NCI-H1694 treated with DMSO at 0.1 percent for 48 hours (cell line): ENCODE data around the gene TMEM98.
"Not testable (repeated sequence)": the region's sequence is repeated elsewhere in the genome, so short reads cannot be mapped to it uniquely, and the experiment has no call there.

Experiments used
- DNase-seq: peaks from one replicate; lab custom pipeline; 2025; lab: John Stamatoyannopoulos, UW

TMEM98 gene

GRCh38 chr17:32927724-32928585 is at the start of gene TMEM98:
Gene TMEM98 (plus strand): TSS chr17:32928153. CDS start chr17:32931529, 3,376 bp downstream.
- DNase-seq, result peak; percentile 7

- DNase-seq, result no peak
Measured at GRCh38 chr17:32878211-32878610, 49.7 kb upstream of the TMEM98 start.

GRCh38 chr17:32879134-32879533 is 48.8 kb upstream of the TMEM98 start:
- no peak for DNase-seq

- DNase-seq, result no peak
Measured at GRCh38 chr17:32880671-32881453, 47.1 kb upstream of the TMEM98 start.

GRCh38 chr17:32882029-32882428 is 45.9 kb upstream of the TMEM98 start:
- no peak for DNase-seq

GRCh38 chr17:32882734-32883133 is 45.2 kb upstream of the TMEM98 start:
- no peak for DNase-seq

- DNase-seq, result not testable (repeated sequence)
Measured at GRCh38 chr17:32886951-32887350, 41.0 kb upstream of the TMEM98 start.

GRCh38 chr17:32887410-32887809 is 40.5 kb upstream of the TMEM98 start:
- DNase-seq, result not testable (repeated sequence)

- no peak for DNase-seq
Measured at GRCh38 chr17:32894245-32894644, 33.7 kb upstream of the TMEM98 start.

GRCh38 chr17:32896647-32897258 is 31.2 kb upstream of the TMEM98 start:
- no peak for DNase-seq

- DNase-seq, result no peak
Measured at GRCh38 chr17:32899236-32900013, 28.5 kb upstream of the TMEM98 start.

GRCh38 chr17:32901743-32902142 is 26.2 kb upstream of the TMEM98 start:
- DNase-seq, result no peak

- no peak for DNase-seq
Measured at GRCh38 chr17:32903774-32904673, 23.9 kb upstream of the TMEM98 start.

GRCh38 chr17:32904891-32905290 is 23.1 kb upstream of the TMEM98 start:
- DNase-seq, result no peak

- DNase-seq, result no peak
Measured at GRCh38 chr17:32907583-32907982, 20.4 kb upstream of the TMEM98 start.

- peak; percentile 61 for DNase-seq
Measured at GRCh38 chr17:32909787-32910369, 18.1 kb upstream of the TMEM98 start.

- no peak for DNase-seq
Measured at GRCh38 chr17:32910769-32911168, 17.2 kb upstream of the TMEM98 start.

GRCh38 chr17:32912218-32912897 is 15.6 kb upstream of the TMEM98 start:
- no peak for DNase-seq

- no peak for DNase-seq
Measured at GRCh38 chr17:32913593-32913992, 14.4 kb upstream of the TMEM98 start.

GRCh38 chr17:32914181-32914580 is 13.8 kb upstream of the TMEM98 start:
- no peak for DNase-seq
